ENCODE data around the gene PACRG. TPM values are rescaled to one million over a fixed set of nuclear protein-coding genes. Genes with fewer than 3 reads are reported as not detected.

The PACRG gene
- total and polyA plus RNA-seq, 2 donors (not counting 3 experiments of a cell fraction or from before 2014, with no cell fraction given) = 0.08 TPM; not detected in 1

DNA sequence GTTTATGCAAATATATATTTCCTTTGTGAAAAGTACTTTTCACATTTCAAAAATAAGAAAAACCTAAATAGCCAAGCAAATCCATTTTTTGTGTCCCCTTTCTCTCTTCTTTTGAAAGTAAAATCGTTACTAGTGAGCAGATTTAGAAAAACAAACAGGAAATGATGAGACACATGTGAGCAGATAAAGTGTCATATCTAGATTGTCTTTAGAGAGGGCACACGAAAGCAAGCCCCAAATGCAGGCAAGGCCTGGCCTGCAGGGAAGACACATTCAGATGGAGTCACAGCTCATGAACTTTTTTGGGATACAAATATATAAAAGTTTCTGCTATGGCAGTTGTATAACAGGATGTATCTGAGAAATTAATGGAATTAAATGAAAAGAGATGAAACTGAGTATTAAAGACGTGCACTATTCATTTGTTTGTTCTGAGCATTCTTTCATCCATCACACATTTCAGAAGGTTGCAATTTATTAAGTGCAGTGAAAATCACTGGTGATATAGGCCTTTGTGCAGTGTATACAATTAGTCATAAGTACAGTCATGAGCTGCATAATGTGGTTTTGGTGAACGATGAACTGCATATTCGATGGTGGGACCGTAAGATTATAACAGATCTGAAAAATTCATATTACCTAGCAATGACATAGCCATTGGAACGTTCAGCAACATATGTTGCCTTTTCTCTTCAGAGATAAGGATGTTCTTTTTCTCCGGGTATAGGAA is 101.4 kb downstream of the PACRG start:
- H3K27me3 ChIP-seq (ENCODE audit: control insufficient read depth in 2 of 2, insufficient read depth in 2 of 2, low read length in 2 of 2) = no peaks in the 10 kb centered on the region
- POLR2A ChIA-PET = no interaction called here
- H3K79me2 ChIP-seq (ENCODE audit: control insufficient read depth, insufficient read depth, low read length) = no peaks in the 10 kb centered on the region
- no peaks in the 10 kb centered on the region for H4K20me1 ChIP-seq (replicated peaks; ENCODE audit: control insufficient read depth, extremely low read depth, insufficient read depth, low read length)
- CTCF ChIA-PET = no interaction called here
- no peaks in the 10 kb centered on the region for H3K9me1 ChIP-seq (replicated peaks; ENCODE audit: control insufficient read depth, extremely low read depth, insufficient read depth, low read length)
- no peaks in the 10 kb centered on the region for H3K9me3 ChIP-seq (replicated peaks; ENCODE audit: control insufficient read depth, insufficient read depth, low read length)
- H3K4me3 ChIP-seq (replicated peaks in 1 of 3; ENCODE audit: insufficient read depth in 1 of 3, low read depth in 1 of 3, low read length in 3 of 3) = no peak overlapping the region
- no peak overlapping the region for H3K9ac ChIP-seq (replicated peaks; ENCODE audit: extremely low read depth, insufficient read depth, low read length)
- dilution Hi-C loops (cut with MboI; ENCODE audit: extremely low pct_ligation_motif_present, low sequenced_read_pairs) (no loop called here), intact Hi-C loops (cut with micrococcal nuclease) (no loop called here)
- no peak overlapping the region for H3K4me2 ChIP-seq (ENCODE audit: insufficient read depth, low read length)
- H3K27ac ChIP-seq (ENCODE audit: insufficient read depth, low read depth, low read length) = no peak overlapping the region
- DNase-seq (ENCODE audit: low read depth, low spot score) (no peak), FAIRE-seq (no peak)
- no peak for TF ChIP-seq MAX (IDR thresholded peaks at IDR 0.05; ENCODE audit: insufficient read depth, insufficient read length)
- no peak for TF ChIP-seq GATA2 (IDR thresholded peaks at IDR 0.05; ENCODE audit: insufficient read depth, insufficient read length, low read depth, low read length)
- TF ChIP-seq EZH2 (IDR thresholded peaks at IDR 0.05; ENCODE audit: borderline replicate concordance, low read depth, low read length, severe bottlenecking) = no peak
- TF ChIP-seq FOS (IDR thresholded peaks at IDR 0.05; ENCODE audit: borderline replicate concordance, insufficient read depth, low read length) = no peak
- TF ChIP-seq POLR2AphosphoS5 (IDR thresholded peaks at IDR 0.05; ENCODE audit: insufficient read depth, low read depth, low read length) = no peak
- TF ChIP-seq, protein P1, sequence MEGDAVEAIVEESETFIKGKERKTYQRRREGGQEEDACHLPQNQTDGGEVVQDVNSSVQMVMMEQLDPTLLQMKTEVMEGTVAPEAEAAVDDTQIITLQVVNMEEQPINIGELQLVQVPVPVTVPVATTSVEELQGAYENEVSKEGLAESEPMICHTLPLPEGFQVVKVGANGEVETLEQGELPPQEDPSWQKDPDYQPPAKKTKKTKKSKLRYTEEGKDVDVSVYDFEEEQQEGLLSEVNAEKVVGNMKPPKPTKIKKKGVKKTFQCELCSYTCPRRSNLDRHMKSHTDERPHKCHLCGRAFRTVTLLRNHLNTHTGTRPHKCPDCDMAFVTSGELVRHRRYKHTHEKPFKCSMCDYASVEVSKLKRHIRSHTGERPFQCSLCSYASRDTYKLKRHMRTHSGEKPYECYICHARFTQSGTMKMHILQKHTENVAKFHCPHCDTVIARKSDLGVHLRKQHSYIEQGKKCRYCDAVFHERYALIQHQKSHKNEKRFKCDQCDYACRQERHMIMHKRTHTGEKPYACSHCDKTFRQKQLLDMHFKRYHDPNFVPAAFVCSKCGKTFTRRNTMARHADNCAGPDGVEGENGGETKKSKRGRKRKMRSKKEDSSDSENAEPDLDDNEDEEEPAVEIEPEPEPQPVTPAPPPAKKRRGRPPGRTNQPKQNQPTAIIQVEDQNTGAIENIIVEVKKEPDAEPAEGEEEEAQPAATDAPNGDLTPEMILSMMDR (IDR thresholded peaks at IDR 0.05; ENCODE audit: extremely low read depth in 1 of 2, insufficient read depth in 1 of 2, low read depth in 1 of 2, low read length in 2 of 2) = no peak
- TF ChIP-seq POLR2A (IDR thresholded peaks at IDR 0.05; ENCODE audit: low read depth, low read length) = no peak
- TF ChIP-seq MYC (IDR thresholded peaks at IDR 0.05; ENCODE audit: low read depth, low read length) = no peak
- no peak for TF ChIP-seq JUN (IDR thresholded peaks at IDR 0.05; ENCODE audit: borderline replicate concordance, insufficient read depth, insufficient read length, low read depth)
- H3K36me3 ChIP-seq (ENCODE audit: control insufficient read depth in 2 of 2, extremely low read depth in 1 of 2, insufficient read depth in 2 of 2, low read length in 2 of 2) = no peaks in the 10 kb centered on the region
- no peak overlapping the region for H2AFZ ChIP-seq (ENCODE audit: low read depth, low read length)
- H3K4me1 ChIP-seq (ENCODE audit: control insufficient read depth, extremely low read depth, insufficient read depth, low read length) = no peaks in the 10 kb centered on the region
- no TSS peak for BruUV-seq (replicated peaks)
